Measurements from ENCODE around the gene ULK4. TPM values are rescaled to one million over a fixed set of nuclear protein-coding genes. Genes with fewer than 3 reads are reported as not detected.

ULK4 gene
- polyA plus RNA-seq, 1 of the 3 experiments (the other 2 are of a cell fraction): 6.2 TPM

DNA sequence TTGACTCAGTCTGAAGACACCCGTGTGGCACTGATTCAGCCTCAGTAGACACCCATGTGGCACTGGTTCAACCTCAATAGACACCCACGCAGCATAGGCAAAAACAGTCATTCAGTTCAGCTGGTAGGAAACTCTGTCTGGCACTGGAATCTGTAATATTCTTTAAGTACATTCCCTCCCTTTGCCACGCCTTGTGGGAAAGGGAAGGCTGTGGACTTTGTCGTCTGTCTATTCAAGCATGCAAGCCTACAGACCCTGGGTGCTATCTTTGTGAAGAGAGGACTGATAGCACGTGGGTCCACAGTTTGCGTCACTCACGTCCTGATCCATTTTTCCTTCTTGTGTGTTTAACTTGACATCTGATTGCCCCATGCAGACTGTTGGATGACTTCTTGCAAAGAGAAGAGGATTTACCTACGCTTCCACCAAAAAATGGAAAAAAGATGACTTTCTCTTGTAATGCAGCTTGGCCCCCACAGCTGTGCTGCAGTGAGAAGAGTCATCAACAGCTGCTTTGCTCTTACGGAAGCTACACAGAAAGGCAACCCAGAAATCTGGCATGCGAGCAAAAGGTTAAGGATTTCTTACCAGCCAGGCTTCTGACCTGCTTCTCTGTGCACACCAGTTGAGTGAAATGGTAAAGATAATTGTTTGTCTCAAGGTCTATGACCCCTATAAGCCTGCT is 278.1 kb downstream of the ULK4 start:
- H3K9me3 ChIP-seq: no peaks in the 10 kb centered on the region
- WGBS (ENCODE audit: low lambda C conversion rate): 88% methylated on average over 10 of the region's 10 CpGs
- no peaks in the 10 kb centered on the region for H4K20me1 ChIP-seq (ENCODE audit: insufficient read depth)
- no peak overlapping the region for H3K4me2 ChIP-seq
- H3K27ac ChIP-seq (ENCODE audit: low read depth in 2 of 2, low read length in 1 of 2): no peak overlapping the region
- no peaks in the 10 kb centered on the region for H3K79me2 ChIP-seq (ENCODE audit: insufficient read depth)
- ChIA-PET CTCF (interaction anchor here (1.0 kb wide), 1 partner anchor 10 kb away, joined by 3 read pairs; no protein-coding TSS in a partner anchor), POLR2A (no interaction called here)
- TF ChIP-seq, protein P1, sequence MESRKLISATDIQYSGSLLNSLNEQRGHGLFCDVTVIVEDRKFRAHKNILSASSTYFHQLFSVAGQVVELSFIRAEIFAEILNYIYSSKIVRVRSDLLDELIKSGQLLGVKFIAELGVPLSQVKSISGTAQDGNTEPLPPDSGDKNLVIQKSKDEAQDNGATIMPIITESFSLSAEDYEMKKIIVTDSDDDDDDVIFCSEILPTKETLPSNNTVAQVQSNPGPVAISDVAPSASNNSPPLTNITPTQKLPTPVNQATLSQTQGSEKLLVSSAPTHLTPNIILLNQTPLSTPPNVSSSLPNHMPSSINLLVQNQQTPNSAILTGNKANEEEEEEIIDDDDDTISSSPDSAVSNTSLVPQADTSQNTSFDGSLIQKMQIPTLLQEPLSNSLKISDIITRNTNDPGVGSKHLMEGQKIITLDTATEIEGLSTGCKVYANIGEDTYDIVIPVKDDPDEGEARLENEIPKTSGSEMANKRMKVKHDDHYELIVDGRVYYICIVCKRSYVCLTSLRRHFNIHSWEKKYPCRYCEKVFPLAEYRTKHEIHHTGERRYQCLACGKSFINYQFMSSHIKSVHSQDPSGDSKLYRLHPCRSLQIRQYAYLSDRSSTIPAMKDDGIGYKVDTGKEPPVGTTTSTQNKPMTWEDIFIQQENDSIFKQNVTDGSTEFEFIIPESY (IDR thresholded peaks at IDR 0.05; ENCODE audit: borderline replicate concordance, low read depth): no peak
- TF ChIP-seq NRF1 (IDR thresholded peaks at IDR 0.05; ENCODE audit: low read depth, low read length) (no peak), RAD21 (IDR thresholded peaks at IDR 0.05; ENCODE audit: low read length) (no peak), MEF2A (IDR thresholded peaks at IDR 0.05; ENCODE audit: borderline replicate concordance, low read depth) (no peak), TCF12 (IDR thresholded peaks at IDR 0.05) (no peak), SIN3A (IDR thresholded peaks at IDR 0.05; ENCODE audit: borderline replicate concordance, low read depth, low read length) (no peak)
- TF ChIP-seq, protein P2, sequence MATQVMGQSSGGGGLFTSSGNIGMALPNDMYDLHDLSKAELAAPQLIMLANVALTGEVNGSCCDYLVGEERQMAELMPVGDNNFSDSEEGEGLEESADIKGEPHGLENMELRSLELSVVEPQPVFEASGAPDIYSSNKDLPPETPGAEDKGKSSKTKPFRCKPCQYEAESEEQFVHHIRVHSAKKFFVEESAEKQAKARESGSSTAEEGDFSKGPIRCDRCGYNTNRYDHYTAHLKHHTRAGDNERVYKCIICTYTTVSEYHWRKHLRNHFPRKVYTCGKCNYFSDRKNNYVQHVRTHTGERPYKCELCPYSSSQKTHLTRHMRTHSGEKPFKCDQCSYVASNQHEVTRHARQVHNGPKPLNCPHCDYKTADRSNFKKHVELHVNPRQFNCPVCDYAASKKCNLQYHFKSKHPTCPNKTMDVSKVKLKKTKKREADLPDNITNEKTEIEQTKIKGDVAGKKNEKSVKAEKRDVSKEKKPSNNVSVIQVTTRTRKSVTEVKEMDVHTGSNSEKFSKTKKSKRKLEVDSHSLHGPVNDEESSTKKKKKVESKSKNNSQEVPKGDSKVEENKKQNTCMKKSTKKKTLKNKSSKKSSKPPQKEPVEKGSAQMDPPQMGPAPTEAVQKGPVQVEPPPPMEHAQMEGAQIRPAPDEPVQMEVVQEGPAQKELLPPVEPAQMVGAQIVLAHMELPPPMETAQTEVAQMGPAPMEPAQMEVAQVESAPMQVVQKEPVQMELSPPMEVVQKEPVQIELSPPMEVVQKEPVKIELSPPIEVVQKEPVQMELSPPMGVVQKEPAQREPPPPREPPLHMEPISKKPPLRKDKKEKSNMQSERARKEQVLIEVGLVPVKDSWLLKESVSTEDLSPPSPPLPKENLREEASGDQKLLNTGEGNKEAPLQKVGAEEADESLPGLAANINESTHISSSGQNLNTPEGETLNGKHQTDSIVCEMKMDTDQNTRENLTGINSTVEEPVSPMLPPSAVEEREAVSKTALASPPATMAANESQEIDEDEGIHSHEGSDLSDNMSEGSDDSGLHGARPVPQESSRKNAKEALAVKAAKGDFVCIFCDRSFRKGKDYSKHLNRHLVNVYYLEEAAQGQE (IDR thresholded peaks at IDR 0.05; ENCODE audit: low read depth, low read length): no peak
- DNase-seq: no peak
- H3K36me3 ChIP-seq (replicated peaks in 1 of 2; ENCODE audit: control insufficient read depth in 1 of 2, insufficient read depth in 2 of 2, low read length in 1 of 2): peaks cover 2 to 4% of the 10 kb centered on the region in 2 experiments
- H3F3A ChIP-seq (replicated peaks; ENCODE audit: insufficient read depth): no peaks in the 10 kb centered on the region
- H3K4me3 ChIP-seq (ENCODE audit: low read depth in 2 of 2, low read length in 1 of 2): no peak overlapping the region
- no peak overlapping the region for H2AFZ ChIP-seq (ENCODE audit: low read depth)
- H3K9me2 ChIP-seq: no peaks in the 10 kb centered on the region
- no peaks in the 10 kb centered on the region for H3K4me1 ChIP-seq (ENCODE audit: control insufficient read depth in 1 of 2, insufficient read depth in 2 of 2, low read depth in 1 of 2, low read length in 1 of 2)
- no peak overlapping the region for H3K9ac ChIP-seq
- H3K27me3 ChIP-seq (ENCODE audit: insufficient read depth): no peaks in the 10 kb centered on the region

DNA sequence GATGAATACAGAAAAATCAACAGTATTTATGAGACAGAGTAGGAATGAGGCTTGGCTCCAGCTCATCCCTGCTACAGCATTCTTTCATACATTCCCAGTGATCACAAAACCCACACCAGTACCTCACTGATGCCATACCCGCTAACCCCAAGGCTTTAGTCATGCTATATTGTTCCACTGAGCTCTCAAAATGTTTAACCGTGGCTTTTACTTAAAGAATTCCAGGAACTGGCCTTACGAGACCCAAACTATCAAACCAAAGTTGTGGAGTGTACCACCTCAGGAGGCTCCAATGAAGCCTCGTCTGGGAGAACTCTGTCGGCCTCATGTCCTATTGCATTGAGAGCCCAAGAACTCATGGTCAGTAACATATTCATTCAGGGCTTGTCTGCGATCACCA is 278.9 kb downstream of the ULK4 start:
- Histone ChIP-seq H3K4me3 (ENCODE audit: low read depth in 2 of 2, low read length in 1 of 2) (no peak overlapping the region), H3K4me2 (no peak overlapping the region), H4K20me1 (ENCODE audit: insufficient read depth) (no peaks in the 10 kb centered on the region), H3F3A (replicated peaks; ENCODE audit: insufficient read depth) (no peaks in the 10 kb centered on the region), H3K9me2 (no peaks in the 10 kb centered on the region), H3K27me3 (ENCODE audit: insufficient read depth) (no peaks in the 10 kb centered on the region), H3K36me3 (replicated peaks in 1 of 2; ENCODE audit: control insufficient read depth in 1 of 2, insufficient read depth in 2 of 2, low read length in 1 of 2) (peaks cover 2 to 4% of the 10 kb centered on the region in 2 experiments), H3K9ac (no peak overlapping the region), H2AFZ (ENCODE audit: low read depth) (no peak overlapping the region), H3K27ac (ENCODE audit: low read depth in 2 of 2, low read length in 1 of 2) (no peak overlapping the region), H3K79me2 (ENCODE audit: insufficient read depth) (no peaks in the 10 kb centered on the region), H3K9me3 (no peaks in the 10 kb centered on the region), H3K4me1 (ENCODE audit: control insufficient read depth in 1 of 2, insufficient read depth in 2 of 2, low read depth in 1 of 2, low read length in 1 of 2) (no peaks in the 10 kb centered on the region)
- CTCF ChIA-PET: interaction anchor here (1.0 kb wide), 1 partner anchor 10 kb away, joined by 3 read pairs; no protein-coding TSS in a partner anchor
- 83% methylated on average over 3 of the region's 6 CpGs for WGBS (ENCODE audit: low lambda C conversion rate)
- DNase-seq: no peak
- POLR2A ChIA-PET: no interaction called here
- no peak for TF ChIP-seq FOXM1 (IDR thresholded peaks at IDR 0.05; ENCODE audit: low read depth)
- TF ChIP-seq FOXJ3 (CRISPR knock-in tag; IDR thresholded peaks at IDR 0.05): no peak
- no peak for TF ChIP-seq GABPA (IDR thresholded peaks at IDR 0.05; ENCODE audit: low read depth)
- TF ChIP-seq MXI1 (IDR thresholded peaks at IDR 0.05; ENCODE audit: low read depth, low read length): no peak
- no peak for TF ChIP-seq NFIC (IDR thresholded peaks at IDR 0.05; ENCODE audit: borderline replicate concordance)
- no peak for TF ChIP-seq GATA2 (CRISPR knock-in tag; IDR thresholded peaks at IDR 0.05)
- TF ChIP-seq TCF12 (IDR thresholded peaks at IDR 0.05): no peak
- TF ChIP-seq, protein P3, sequence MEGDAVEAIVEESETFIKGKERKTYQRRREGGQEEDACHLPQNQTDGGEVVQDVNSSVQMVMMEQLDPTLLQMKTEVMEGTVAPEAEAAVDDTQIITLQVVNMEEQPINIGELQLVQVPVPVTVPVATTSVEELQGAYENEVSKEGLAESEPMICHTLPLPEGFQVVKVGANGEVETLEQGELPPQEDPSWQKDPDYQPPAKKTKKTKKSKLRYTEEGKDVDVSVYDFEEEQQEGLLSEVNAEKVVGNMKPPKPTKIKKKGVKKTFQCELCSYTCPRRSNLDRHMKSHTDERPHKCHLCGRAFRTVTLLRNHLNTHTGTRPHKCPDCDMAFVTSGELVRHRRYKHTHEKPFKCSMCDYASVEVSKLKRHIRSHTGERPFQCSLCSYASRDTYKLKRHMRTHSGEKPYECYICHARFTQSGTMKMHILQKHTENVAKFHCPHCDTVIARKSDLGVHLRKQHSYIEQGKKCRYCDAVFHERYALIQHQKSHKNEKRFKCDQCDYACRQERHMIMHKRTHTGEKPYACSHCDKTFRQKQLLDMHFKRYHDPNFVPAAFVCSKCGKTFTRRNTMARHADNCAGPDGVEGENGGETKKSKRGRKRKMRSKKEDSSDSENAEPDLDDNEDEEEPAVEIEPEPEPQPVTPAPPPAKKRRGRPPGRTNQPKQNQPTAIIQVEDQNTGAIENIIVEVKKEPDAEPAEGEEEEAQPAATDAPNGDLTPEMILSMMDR (IDR thresholded peaks at IDR 0.05): no peak
- no peak for TF ChIP-seq POLR2AphosphoS5 (IDR thresholded peaks at IDR 0.05; ENCODE audit: low read depth, low read length)
- TF ChIP-seq CHD2 (IDR thresholded peaks at IDR 0.05; ENCODE audit: low read length, partially characterized antibody): no peak
- no peak for TF ChIP-seq RFX5 (IDR thresholded peaks at IDR 0.05; ENCODE audit: low read length)
- TF ChIP-seq, protein P1 (IDR thresholded peaks at IDR 0.05; ENCODE audit: borderline replicate concordance, low read depth): no peak
- TF ChIP-seq JUND (IDR thresholded peaks at IDR 0.05): no peak
- no peak for TF ChIP-seq YY1 (IDR thresholded peaks at IDR 0.05; ENCODE audit: low read depth)
- TF ChIP-seq SIN3A (IDR thresholded peaks at IDR 0.05; ENCODE audit: borderline replicate concordance, low read depth, low read length): no peak
